Heart right ventricle (tissue), 16 donors: ENCODE results near the gene PHOSPHO2. TPM values are rescaled to one million over a fixed set of nuclear protein-coding genes. Genes with fewer than 3 reads are reported as not detected.

ENCODE experiments used
- ATAC-seq, 8 donors: fragments of 200-7000 bp; cut with Tn5 transposase; one replicate each; pipeline ENCODE4 v1.9.1; 2020; ENCODE audit warnings: mild to moderate bottlenecking in 8 of 8, moderate library complexity in 8 of 8, moderate number of reproducible peaks in 1 of 8
- DNase-seq, 2 donors: peaks; one replicate each; pipeline ENCODE4 v3.0.0-alpha.2; 2020
- H3K27ac ChIP-seq, 10 donors: fragments of 200-600 bp; sonication (generic) in 2 of 10; one replicate each; pipeline versions ENCODE4 v1.5.0 to v1.8.0; 2020 to 2022; ENCODE audit warnings: mild to moderate bottlenecking in 3 of 10
- H3K27me3 ChIP-seq, 7 donors: fragments of 200-600 bp; one replicate each; pipeline ENCODE4 v1.8.0; 2021 to 2022; ENCODE audit warnings: mild to moderate bottlenecking in 2 of 7
- H3K36me3 ChIP-seq, 9 donors: fragments of 200-600 bp; sonication (generic) in 1 of 9; one replicate each; pipeline versions ENCODE4 v1.5.0 to v1.8.0; 2020 to 2022; ENCODE audit warnings: mild to moderate bottlenecking in 2 of 9
- H3K4me1 ChIP-seq, 9 donors: fragments of 200-600 bp; sonication (generic) in 1 of 9; one replicate each; pipeline versions ENCODE4 v1.5.0 to v1.8.0; 2020 to 2022; ENCODE audit warnings: mild to moderate bottlenecking in 4 of 9
- H3K4me3 ChIP-seq, 10 donors: fragments of 200-600 bp; sonication (generic) in 2 of 10; one replicate each; pipeline versions ENCODE4 v1.5.0 to v1.8.0; 2020 to 2022; ENCODE audit warnings: mild to moderate bottlenecking in 7 of 10, moderate library complexity in 2 of 10
- H3K9me3 ChIP-seq, 11 donors: fragments of 200-600 bp in 10 of 11; sonication (generic) in 2 of 11; one replicate each; pipeline versions ENCODE4 v1.5.0 to v1.8.0; 2013 to 2022; ENCODE audit warnings: mild to moderate bottlenecking in 2 of 11, control low read depth in 1 of 11, moderate library complexity in 1 of 11
- WGBS, 2 donors: extraction: QIAGEN DNeasy Blood & Tissue Kit; methylation state at CpG; one replicate each; pipeline ENCODE4 v1.1.7; 2013; ENCODE audit warnings: inconsistent platforms in 1 of 2; 5-methylcytosine and 5-hydroxymethylcytosine counted together
- intact Hi-C, 10 donors: fragments of 100-400 bp; cut with DNase I; formaldehyde crosslinking; loops; one replicate each; pipeline versions ENCODE4 v1.11.1 to v1.14.2; 2022
- polyA plus RNA-seq, 2 donors: library from polyadenylated mRNA; stranded (reverse); fragments of 200-250 nt; gene quantifications; one replicate each; pipeline ENCODE4 v1.2.3, GENCODE V29; 2013
- total RNA-seq, 10 donors: library from RNA; stranded (reverse); fragmentation: NEBNext Ultra II Directional in 3 of 10; extraction: Animal tissue kit (Norgen Biotek cat#: 25700) in 3 of 10; gene quantifications; one replicate each; pipeline versions ENCODE4 v1.2.1 to v1.2.4, GENCODE V29; 2021 to 2023
- TF ChIP-seq, protein P1 (sequence below), 9 donors: fragments of 200-600 bp; sonication (generic) in 2 of 9; IDR thresholded peaks; one replicate each; pipeline versions ENCODE4 v1.5.0 to v1.8.0; 2021 to 2022; ENCODE audit warnings: antibody characterized with exemption in 9 of 9, mild to moderate bottlenecking in 5 of 9, moderate library complexity in 1 of 9
- donor health status: Arrhythmogenic right ventricular cardiomyopathy.
- donor health status: ischemic (EF 13 %, LVEDD 7.1; RV severe dilation, severe dysfunction).
- donor health status: healthy with polysubstance abuse.
- donor health status: DM: no; HTN: yes; CAD: no.
- donor health status: DM: no; HTN: no; CAD: no.
- donor health status: ischemic (EF 25% LVEDD 6.9; RV normal size, moderate dysfunction).
- donor health status: ischemic (EF 25% LVEDD 5.7; RV mildly dilated, moderate dysfunction).
- donor health status: healthy.
- donor health status: DM: yes; HTN: yes; CAD: no.
- donor health status: Ischemic cardiomyopathy.
- donor health status: ischemic (EF 35%, LVEDD 5.7; RV mildly dilated, moderate dysfunction).
- donor health status: nonischemic (EF 11% LVEDD 7.7; RV severe dilation, severe dysfunction).
- donor health status: DM: yes; HTN: yes; CAD: no.
- donor health status: PGD.
- donor health status: ischemic (EF 29% LVEDD 5.4; RV normal size, mild dysfunction).
- donor health status: nonischemic (EF 23%, LVEDD 6.1; RV moderate dilation, normal function).

PHOSPHO2 gene
- total and polyA plus RNA-seq, 12 donors: 1.1 to 4.1 (median 2.2) TPM

DNA sequence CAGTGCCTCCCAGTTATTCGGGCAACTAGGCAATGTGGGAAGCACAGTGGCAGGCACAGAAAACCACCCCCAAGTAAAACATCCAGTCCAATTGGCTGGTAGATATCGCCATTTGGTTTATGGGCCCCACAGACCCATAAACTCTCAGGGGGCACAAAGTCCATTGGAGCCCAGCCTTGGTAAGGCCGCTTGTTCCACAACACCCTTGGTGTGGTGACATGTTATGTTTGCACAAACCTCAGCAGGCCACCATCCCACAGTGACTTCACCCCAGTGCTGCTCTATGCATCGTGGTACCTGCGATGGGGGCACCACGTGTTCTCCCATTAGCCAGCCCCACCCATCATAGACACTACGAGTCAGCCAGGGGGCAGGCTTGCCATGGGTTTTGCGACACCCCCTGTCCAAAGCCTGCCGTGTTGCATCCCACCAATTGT, 18.5 kb downstream of the PHOSPHO2 start:
- no peaks in the 10 kb centered on the region for H3K9me3 ChIP-seq
- ATAC-seq (no peak), DNase-seq (no peak)
- no peaks in the 10 kb centered on the region for H3K36me3 ChIP-seq
- TF ChIP-seq, protein P1, sequence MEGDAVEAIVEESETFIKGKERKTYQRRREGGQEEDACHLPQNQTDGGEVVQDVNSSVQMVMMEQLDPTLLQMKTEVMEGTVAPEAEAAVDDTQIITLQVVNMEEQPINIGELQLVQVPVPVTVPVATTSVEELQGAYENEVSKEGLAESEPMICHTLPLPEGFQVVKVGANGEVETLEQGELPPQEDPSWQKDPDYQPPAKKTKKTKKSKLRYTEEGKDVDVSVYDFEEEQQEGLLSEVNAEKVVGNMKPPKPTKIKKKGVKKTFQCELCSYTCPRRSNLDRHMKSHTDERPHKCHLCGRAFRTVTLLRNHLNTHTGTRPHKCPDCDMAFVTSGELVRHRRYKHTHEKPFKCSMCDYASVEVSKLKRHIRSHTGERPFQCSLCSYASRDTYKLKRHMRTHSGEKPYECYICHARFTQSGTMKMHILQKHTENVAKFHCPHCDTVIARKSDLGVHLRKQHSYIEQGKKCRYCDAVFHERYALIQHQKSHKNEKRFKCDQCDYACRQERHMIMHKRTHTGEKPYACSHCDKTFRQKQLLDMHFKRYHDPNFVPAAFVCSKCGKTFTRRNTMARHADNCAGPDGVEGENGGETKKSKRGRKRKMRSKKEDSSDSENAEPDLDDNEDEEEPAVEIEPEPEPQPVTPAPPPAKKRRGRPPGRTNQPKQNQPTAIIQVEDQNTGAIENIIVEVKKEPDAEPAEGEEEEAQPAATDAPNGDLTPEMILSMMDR (IDR thresholded peaks at IDR 0.05): no peak
- no peaks in the 10 kb centered on the region for H3K27me3 ChIP-seq
- no peak overlapping the region for H3K4me3 ChIP-seq
- no peak overlapping the region for H3K27ac ChIP-seq
- WGBS, 2 donors: 97 to 99% methylated on average over 9 of the region's 9 CpGs
- intact Hi-C loops: no loop called here
- peaks cover 0 to 30% (median 24%) of the 10 kb centered on the region in 9 donors for H3K4me1 ChIP-seq

DNA sequence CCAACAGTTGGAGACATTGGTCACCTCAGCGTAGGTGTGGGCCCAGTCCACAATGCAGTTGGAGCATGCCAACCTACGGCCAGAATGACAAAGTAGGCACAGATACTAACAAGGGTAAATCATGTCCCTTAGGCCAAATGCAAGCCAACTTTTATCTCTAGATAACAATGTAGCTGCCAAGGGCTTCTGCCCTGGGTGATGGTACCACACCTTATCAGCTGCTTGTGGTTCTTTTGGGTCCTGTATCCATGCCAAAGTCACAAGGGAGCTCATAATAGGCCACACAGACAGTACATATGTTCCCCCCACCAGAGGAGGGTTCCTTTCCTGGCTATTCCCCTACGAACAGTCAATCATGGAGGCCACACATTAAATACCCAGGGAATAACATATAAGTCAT, 19.1 kb downstream of the PHOSPHO2 start:
- Histone ChIP-seq H3K9me3 (no peaks in the 10 kb centered on the region), H3K36me3 (no peaks in the 10 kb centered on the region), H3K4me3 (no peak overlapping the region), H3K27me3 (no peaks in the 10 kb centered on the region), H3K4me1 (peaks cover 0 to 30% (median 24%) of the 10 kb centered on the region in 9 donors), H3K27ac (no peak overlapping the region)
- TF ChIP-seq, protein P1 (IDR thresholded peaks at IDR 0.05): no peak
- WGBS, 2 donors: 73 to 74% methylated on average over 3 of the region's 3 CpGs
- ATAC-seq: peak in 2 of 8 donors; percentile 8 to 35
- no peak for DNase-seq
- intact Hi-C loops: no loop called here

DNA sequence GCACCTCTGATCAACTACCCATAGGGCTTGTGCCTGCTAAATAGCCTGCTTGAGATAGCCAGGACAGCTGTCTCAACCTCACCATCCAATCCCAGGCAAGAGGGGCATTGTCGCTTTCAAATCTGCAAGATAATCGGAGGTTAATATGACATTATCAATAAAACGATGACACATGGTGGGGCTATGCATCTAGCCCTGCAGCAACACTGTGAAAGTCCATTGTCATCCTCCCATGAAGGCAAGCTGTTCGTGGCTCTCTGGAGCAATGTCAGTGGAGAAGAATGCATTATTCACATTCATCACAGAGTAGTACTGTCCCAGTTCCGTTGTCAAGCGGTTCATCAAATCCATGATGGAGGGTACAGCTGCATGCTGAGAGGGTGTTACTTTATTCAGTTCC, 20.4 kb downstream of the PHOSPHO2 start:
- H3K4me3 ChIP-seq: no peak overlapping the region
- TF ChIP-seq, protein P1 (IDR thresholded peaks at IDR 0.05): no peak
- no peaks in the 10 kb centered on the region for H3K9me3 ChIP-seq
- intact Hi-C loops: no loop called here
- WGBS, 2 donors: 84 to 90% methylated on average over 6 of the region's 6 CpGs
- peaks cover 0 to 30% (median 24%) of the 10 kb centered on the region in 9 donors for H3K4me1 ChIP-seq
- no peaks in the 10 kb centered on the region for H3K36me3 ChIP-seq
- no peaks in the 10 kb centered on the region for H3K27me3 ChIP-seq
- H3K27ac ChIP-seq: no peak overlapping the region
- DNase-seq (no peak), ATAC-seq (no peak)

DNA sequence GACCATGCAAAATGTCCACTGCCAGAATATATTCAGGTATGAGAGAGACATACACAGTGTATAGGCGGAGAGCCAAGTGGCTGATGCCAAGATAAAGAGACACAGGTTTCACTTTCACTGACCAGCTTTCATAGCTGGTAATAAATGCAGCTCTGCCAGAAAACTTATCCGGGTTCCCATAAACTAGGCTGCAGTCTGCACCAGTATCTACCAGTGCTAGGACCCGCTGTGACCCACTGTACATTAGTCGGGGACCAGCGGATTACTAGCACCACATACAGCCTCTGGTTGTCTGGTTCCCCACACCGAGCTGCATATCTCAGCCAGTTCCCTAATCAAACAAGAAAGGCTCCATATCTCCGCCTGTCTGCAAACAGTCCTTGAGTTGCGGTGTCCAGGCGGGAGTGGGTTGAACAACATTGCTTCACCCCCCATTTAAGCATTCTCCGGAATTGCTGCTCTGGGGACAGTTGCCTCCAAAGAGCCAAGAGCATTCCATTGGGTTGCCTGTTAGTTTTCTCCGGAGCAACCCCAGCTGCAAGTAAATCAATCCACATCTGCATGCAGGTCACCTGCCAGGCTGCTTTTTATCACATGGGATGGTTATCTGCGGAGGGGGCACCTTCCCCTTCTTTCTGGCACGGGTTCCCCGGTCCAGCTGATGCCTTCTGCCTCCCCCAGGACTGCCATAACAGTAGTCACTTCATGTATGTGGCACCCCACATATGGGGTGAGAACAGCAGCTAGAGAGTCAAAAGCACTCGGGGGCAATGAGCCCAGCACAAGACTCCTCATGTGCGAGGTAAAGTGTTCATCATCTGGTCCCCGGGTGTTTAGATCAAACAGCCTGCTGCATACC, 21.3 kb downstream of the PHOSPHO2 start:
- H3K9me3 ChIP-seq: no peaks in the 10 kb centered on the region
- ATAC-seq: peak in 6 of 8 donors; percentile 7 to 57 (median 22)
- TF ChIP-seq, protein P1 (IDR thresholded peaks at IDR 0.05): no peak

More for the DNA sequence above, 21.3 kb downstream of the PHOSPHO2 start:
- intact Hi-C loops: no loop called here
- H3K27ac ChIP-seq: no peak overlapping the region
- peak overlapping the region in 5 of 10 donors; percentile 14 to 34 (median 26) for H3K4me3 ChIP-seq
- DNase-seq: no peak
- H3K4me1 ChIP-seq: peaks cover 0 to 30% (median 24%) of the 10 kb centered on the region in 9 donors
- 35 to 40% methylated on average over 17 of the region's 17 CpGs for WGBS, 2 donors
- no peaks in the 10 kb centered on the region for H3K36me3 ChIP-seq
- H3K27me3 ChIP-seq: no peaks in the 10 kb centered on the region
